ENCODE data around the gene METTL3. TPM values are rescaled to one million over a fixed set of nuclear protein-coding genes. Genes with fewer than 3 reads are reported as not detected.
A peak's percentile ranks its signal among the peaks of the same experiment; 100 is the strongest.

METTL3 gene
- polyA plus RNA-seq, 3 donors, result 9.5 to 116 (median 10.8) TPM

- H3K27me3 ChIP-seq (ENCODE audit: control insufficient read depth in 2 of 2, insufficient read depth in 2 of 2, low read length in 2 of 2), result peaks cover 15 to 29% of the 10 kb centered on the region in 2 donors
- WGBS (ENCODE audit: insufficient coverage), result 100% methylated on average over 1 of the region's 4 CpGs
- Mint-ChIP-seq H3K9me3 (peaks cover 0 to 4% (median 0%) of the 10 kb centered on the region in 7 donors), H3K27me3 (ENCODE audit: low read depth in 3 of 3) (peaks cover 32 to 42% (median 36%) of the 10 kb centered on the region in 3 donors), H3K4me1 (peaks cover 14% of the 10 kb centered on the region), H3K36me3 (peaks cover 0 to 2% of the 10 kb centered on the region in 2 donors), H3K27ac (peak overlapping the region in 1 of 7 donors; percentile 28), H3K4me3 (no peak overlapping the region)
- H2AFZ ChIP-seq (ENCODE audit: insufficient read depth, low read depth, low read length, poor library complexity, severe bottlenecking), result no peak overlapping the region
- H4K20me1 ChIP-seq (ENCODE audit: insufficient read depth, low read length), result no peaks in the 10 kb centered on the region
- H3K9ac ChIP-seq (ENCODE audit: insufficient read depth, low read length, poor library complexity, severe bottlenecking), result no peak overlapping the region
- H3K4me1 ChIP-seq (ENCODE audit: control insufficient read depth in 1 of 2, insufficient read depth in 2 of 2, low read length in 2 of 2), result peaks cover 13 to 19% of the 10 kb centered on the region in 2 donors
- H3K4me3 ChIP-seq (replicated peaks in 1 of 3; ENCODE audit: low read depth in 2 of 3, low read length in 3 of 3), result no peak overlapping the region
- no peak overlapping the region for H3K27ac ChIP-seq (ENCODE audit: low read depth in 1 of 2, low read length in 2 of 2)
- intact Hi-C loops (cut with micrococcal nuclease), result no loop called here
- H3K36me3 ChIP-seq (replicated peaks in 1 of 2; ENCODE audit: control insufficient read depth in 1 of 2, insufficient read depth in 2 of 2, low read length in 2 of 2), result no peaks in the 10 kb centered on the region
- no peaks in the 10 kb centered on the region for H3K9me3 ChIP-seq (replicated peaks in 1 of 2; ENCODE audit: control insufficient read depth in 1 of 2, insufficient read depth in 1 of 2, low read length in 2 of 2)
- no peak for TF ChIP-seq CTCF (IDR thresholded peaks at IDR 0.05)
- DNase-seq, result no peak
- H3K79me2 ChIP-seq (ENCODE audit: insufficient read depth, low read length), result no peaks in the 10 kb centered on the region
- H3K4me2 ChIP-seq (replicated peaks; ENCODE audit: extremely low read depth, low read length, poor library complexity, severe bottlenecking), result no peak overlapping the region
These were observed 17.5 kb upstream of the METTL3 start for GRCh38 chr14:21528381-21529348.

DNA sequence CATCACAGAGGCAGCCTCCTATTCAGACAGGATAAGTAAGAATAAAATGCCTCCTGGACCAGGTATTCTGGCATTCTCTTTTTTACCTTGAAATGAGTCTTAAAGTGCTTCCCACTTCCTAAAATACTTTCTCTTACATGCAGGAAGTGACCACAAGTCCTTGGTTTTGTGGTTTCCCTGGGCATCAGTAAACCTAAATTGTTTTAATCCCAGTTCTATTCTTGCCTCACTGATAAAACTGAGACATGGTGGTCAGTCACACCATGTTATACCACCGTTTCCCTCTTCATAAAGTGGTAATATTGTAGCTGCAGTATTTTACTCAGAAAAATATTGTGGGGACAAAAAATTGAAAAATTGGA lies 16.2 kb upstream of the METTL3 start:
- peaks cover 14% of the 10 kb centered on the region for H3K4me1 Mint-ChIP-seq
- DNase-seq, result no peak
- Histone ChIP-seq H4K20me1 (ENCODE audit: insufficient read depth, low read length) (no peaks in the 10 kb centered on the region), H3K9ac (ENCODE audit: insufficient read depth, low read length, poor library complexity, severe bottlenecking) (no peak overlapping the region), H3K9me3 (replicated peaks in 1 of 2; ENCODE audit: control insufficient read depth in 1 of 2, insufficient read depth in 1 of 2, low read length in 2 of 2) (no peaks in the 10 kb centered on the region), H3K4me3 (replicated peaks in 1 of 3; ENCODE audit: low read depth in 2 of 3, low read length in 3 of 3) (peak overlapping the region in 1 of 3 experiments; percentile 74), H3K79me2 (ENCODE audit: insufficient read depth, low read length) (no peaks in the 10 kb centered on the region), H3K4me2 (replicated peaks; ENCODE audit: extremely low read depth, low read length, poor library complexity, severe bottlenecking) (peak overlapping the region; percentile 81), H3K36me3 (replicated peaks in 1 of 2; ENCODE audit: control insufficient read depth in 1 of 2, insufficient read depth in 2 of 2, low read length in 2 of 2) (no peaks in the 10 kb centered on the region), H2AFZ (ENCODE audit: insufficient read depth, low read depth, low read length, poor library complexity, severe bottlenecking) (peak overlapping the region; percentile 71), H3K27ac (ENCODE audit: low read depth in 1 of 2, low read length in 2 of 2) (no peak overlapping the region), H3K4me1 (ENCODE audit: control insufficient read depth in 1 of 2, insufficient read depth in 2 of 2, low read length in 2 of 2) (peaks cover 13 to 19% of the 10 kb centered on the region in 2 donors), H3K27me3 (ENCODE audit: control insufficient read depth in 2 of 2, insufficient read depth in 2 of 2, low read length in 2 of 2) (peaks cover 10 to 23% of the 10 kb centered on the region in 2 donors)
- no CpG with 5 or more reads among the region's 1 CpG for WGBS (ENCODE audit: insufficient coverage)
- H3K9me3 Mint-ChIP-seq, result peaks cover 0 to 4% (median 0%) of the 10 kb centered on the region in 7 donors
- intact Hi-C loops (cut with micrococcal nuclease), result no loop called here
- peaks cover 0 to 2% of the 10 kb centered on the region in 2 donors for H3K36me3 Mint-ChIP-seq
- no peak for TF ChIP-seq CTCF (IDR thresholded peaks at IDR 0.05)
- no peak overlapping the region for H3K27ac Mint-ChIP-seq
- peak overlapping the region in 1 of 2 donors; percentile 82 for H3K4me3 Mint-ChIP-seq
- H3K27me3 Mint-ChIP-seq (ENCODE audit: low read depth in 3 of 3), result peaks cover 38 to 49% (median 42%) of the 10 kb centered on the region in 3 donors
